H1 (cell line): Measurements from ENCODE around the gene GLTP. TPM values are rescaled to one million over a fixed set of nuclear protein-coding genes. Genes with fewer than 3 reads are reported as not detected.

Experiments
- CTCF ChIA-PET: fragments of 300-600 bp; sonication (Branson Sonifier 250); formaldehyde crosslinking; loops from one replicate; lab custom pipeline; 2021; ENCODE audit not compliant: partially characterized antibody; lab: Charles Lee
- POLR2A ChIA-PET: fragments of 300-600 bp; sonication (Branson Sonifier 250); formaldehyde crosslinking; loops from one replicate; lab custom pipeline; 2021; ENCODE audit warnings: inconsistent platforms; ENCODE audit not compliant: partially characterized antibody; lab: Charles Lee
- DNase-seq, 2 experiments: peaks; one replicate each; pipeline versions ENCODE4 v3.0.0 to v3.0.0-alpha.2; 2010 to 2022; ENCODE audit warnings: low spot score in 2 of 2, low read depth in 1 of 2, mixed read lengths in 1 of 2
- FAIRE-seq: peaks from 2 replicates; lab custom pipeline; 2011; peaks lifted over from hg19 to GRCh38; lab: Jason Lieb, UNC
- H2AFZ ChIP-seq: 2 replicates; pipeline ENCODE4 v1.8.1; 2012; ENCODE audit warnings: low read length, inconsistent platforms
- H2AK5ac ChIP-seq: 2 replicates; pipeline ENCODE4 v1.6.1; 2013; ENCODE audit warnings: low read depth, low read length
- H2BK120ac ChIP-seq: replicated peaks from 2 replicates; pipeline ENCODE3; 2013; ENCODE audit warnings: low read depth, low read length, inconsistent platforms
- H2BK12ac ChIP-seq: 2 replicates; pipeline ENCODE4 v1.6.1; 2013; ENCODE audit warnings: low read depth, low read length
- H2BK15ac ChIP-seq: 2 replicates; pipeline ENCODE4 v1.6.1; 2013; ENCODE audit warnings: low read length
- H2BK20ac ChIP-seq: 2 replicates; pipeline ENCODE4 v1.6.1; 2013; ENCODE audit warnings: low read length
- H2BK5ac ChIP-seq: 2 replicates; pipeline ENCODE4 v1.6.1; 2013; ENCODE audit warnings: low read depth, low read length
- H3K14ac ChIP-seq: 2 replicates; pipeline ENCODE4 v1.6.1; 2013; ENCODE audit warnings: inconsistent platforms; ENCODE audit not compliant: insufficient read length
- H3K18ac ChIP-seq: 2 replicates; pipeline ENCODE4 v1.6.1; 2013; ENCODE audit warnings: low read length; ENCODE audit errors: extremely low read depth
- H3K23ac ChIP-seq: 2 replicates; pipeline ENCODE4 v1.6.1; 2013; ENCODE audit warnings: inconsistent platforms; ENCODE audit not compliant: insufficient read length
- H3K23me2 ChIP-seq: 2 replicates; pipeline ENCODE4 v1.6.1; 2013; ENCODE audit warnings: low read depth, low read length
- H3K27ac ChIP-seq: 2 replicates; pipeline ENCODE4 v1.6.1; 2011; ENCODE audit warnings: low read depth, low read length, inconsistent platforms
- H3K27me3 ChIP-seq, 4 experiments: replicated peaks in 1 of 4; 1 replicate in 1 of 4; 2 replicates in 3 of 4; pipeline versions ENCODE4 v1.6.1 to v1.8.1; 2011 to 2013; ENCODE audit warnings: low read length in 3 of 4, mild to moderate bottlenecking in 3 of 4, inconsistent platforms in 2 of 4, mixed read lengths in 2 of 4, moderate library complexity in 1 of 4; ENCODE audit not compliant: control insufficient read depth in 3 of 4, insufficient read depth in 3 of 4; ENCODE audit errors: extremely low read depth in 1 of 4
- H3K36me3 ChIP-seq, 4 experiments: 2 replicates each; pipeline versions ENCODE4 v1.6.1 to v1.8.1; 2011 to 2013; ENCODE audit warnings: mild to moderate bottlenecking in 4 of 4, low read length in 3 of 4, moderate library complexity in 2 of 4, control low read depth in 1 of 4, inconsistent platforms in 1 of 4; ENCODE audit not compliant: insufficient read depth in 4 of 4, control insufficient read depth in 2 of 4
- H3K4ac ChIP-seq: replicated peaks from 2 replicates; pipeline ENCODE3; 2013; ENCODE audit warnings: low read length, low read depth, mixed read lengths, inconsistent platforms; ENCODE audit not compliant: insufficient read length
- H3K4me1 ChIP-seq, 4 experiments: replicated peaks in 1 of 4; 1 replicate in 1 of 4; 2 replicates in 3 of 4; pipeline versions ENCODE4 v1.6.1 to v1.8.1; 2011 to 2013; ENCODE audit warnings: low read length in 3 of 4, inconsistent platforms in 2 of 4, mixed read lengths in 1 of 4; ENCODE audit not compliant: insufficient read depth in 4 of 4, control insufficient read depth in 3 of 4
- H3K4me2 ChIP-seq, 2 experiments: 2 replicates each; pipeline versions ENCODE4 v1.6.1 to v1.8.1; 2011 to 2013; ENCODE audit warnings: low read depth in 2 of 2, low read length in 2 of 2, control low read depth in 1 of 2, inconsistent platforms in 1 of 2, mild to moderate bottlenecking in 1 of 2; ENCODE audit not compliant: insufficient read depth in 1 of 2
- H3K4me3 ChIP-seq, 4 experiments: fragments of 200-600, 300-600 bp in 1 of 4; sonication (generic), shearing (Covaris generic), sonication (Bioruptor Twin) in 1 of 4; 2 replicates each; pipeline versions ENCODE4 v1.5.1 to v1.8.1; 2011 to 2016; ENCODE audit warnings: low read length in 4 of 4, low read depth in 3 of 4, control low read depth in 2 of 4, inconsistent platforms in 2 of 4, mild to moderate bottlenecking in 2 of 4, mixed read lengths in 1 of 4, moderate library complexity in 1 of 4; ENCODE audit not compliant: insufficient read depth in 2 of 4; ENCODE audit errors: extremely low read depth in 1 of 4
- H3K56ac ChIP-seq: replicated peaks from 2 replicates; pipeline ENCODE3; 2013; ENCODE audit warnings: low read depth, mild to moderate bottlenecking, mixed read lengths, low read length, inconsistent platforms; ENCODE audit not compliant: insufficient read length
- H3K79me1 ChIP-seq: 2 replicates; pipeline ENCODE4 v1.6.1; 2013; ENCODE audit warnings: low read depth, low read length, control low read depth
- H3K79me2 ChIP-seq, 2 experiments: 2 replicates each; pipeline versions ENCODE4 v1.6.1 to v1.8.1; 2012 to 2013; ENCODE audit warnings: low read length in 2 of 2, mild to moderate bottlenecking in 2 of 2, inconsistent platforms in 1 of 2; ENCODE audit not compliant: insufficient read depth in 2 of 2, control insufficient read depth in 1 of 2
- H3K9ac ChIP-seq, 4 experiments: replicated peaks in 1 of 4; 1 replicate in 1 of 4; 2 replicates in 3 of 4; pipeline versions ENCODE4 v1.6.1 to v1.8.1; 2011 to 2013; ENCODE audit warnings: low read depth in 3 of 4, low read length in 3 of 4, control low read depth in 2 of 4, mild to moderate bottlenecking in 2 of 4, moderate library complexity in 2 of 4, inconsistent platforms in 1 of 4; ENCODE audit errors: extremely low read depth in 1 of 4
- H3K9me3 ChIP-seq, 2 experiments: 2 replicates each; pipeline versions ENCODE4 v1.6.1 to v1.8.1; 2012 to 2013; ENCODE audit warnings: mild to moderate bottlenecking in 2 of 2, moderate library complexity in 2 of 2, control low read depth in 1 of 2, inconsistent platforms in 1 of 2, low read depth in 1 of 2, low read length in 1 of 2, mixed read lengths in 1 of 2; ENCODE audit not compliant: insufficient read depth in 2 of 2
- H4K20me1 ChIP-seq, 2 experiments: replicated peaks in 1 of 2; 2 replicates each; pipeline versions ENCODE3 to v1.8.1; 2011 to 2013; ENCODE audit warnings: inconsistent platforms in 2 of 2, low read length in 2 of 2, mild to moderate bottlenecking in 1 of 2; ENCODE audit not compliant: insufficient read depth in 2 of 2, control insufficient read depth in 1 of 2
- H4K5ac ChIP-seq: 2 replicates; pipeline ENCODE4 v1.6.1; 2013; ENCODE audit warnings: low read length, low read depth, mixed read lengths, inconsistent platforms; ENCODE audit not compliant: insufficient read length
- H4K8ac ChIP-seq: 2 replicates; pipeline ENCODE4 v1.8.0; 2013; ENCODE audit warnings: mild to moderate bottlenecking, moderate library complexity, low read length, inconsistent platforms; ENCODE audit not compliant: insufficient read depth; ENCODE audit errors: extremely low read depth
- H4K91ac ChIP-seq: replicated peaks from 2 replicates; pipeline ENCODE3; 2013; ENCODE audit warnings: low read length, mixed read lengths, inconsistent platforms; ENCODE audit not compliant: insufficient read length
- CHD1 ChIP-seq: IDR thresholded peaks from 2 replicates; pipeline ENCODE4 v1.6.1; 2012; ENCODE audit warnings: low read depth, low read length, improper control_type of control experiment
- KDM5A ChIP-seq: fragments of 200-600 bp; IDR thresholded peaks from 2 replicates; pipeline ENCODE4 v1.7.1; 2012; ENCODE audit warnings: mild to moderate bottlenecking, low read length, inconsistent platforms, mixed read lengths
- MAFK ChIP-seq: IDR thresholded peaks from 2 replicates; pipeline ENCODE4 v1.6.1; 2012; ENCODE audit warnings: low read depth, mild to moderate bottlenecking, improper control_type of control experiment, low read length
- NANOG ChIP-seq: IDR thresholded peaks from 2 replicates; pipeline ENCODE4 v1.6.1; 2011; ENCODE audit warnings: low read length, low read depth, mild to moderate bottlenecking, inconsistent platforms; ENCODE audit not compliant: insufficient read depth, poor library complexity, severe bottlenecking
- PHF8 ChIP-seq: fragments of 200-600 bp; sonication (generic); conservative IDR thresholded peaks from 2 replicates; pipeline ENCODE4 v1.7.1; 2012; ENCODE audit warnings: low read depth, mild to moderate bottlenecking, inconsistent platforms, low read length, moderate library complexity
- POLR2AphosphoS5 ChIP-seq: IDR thresholded peaks from 2 replicates; pipeline ENCODE4 v1.6.1; 2011; ENCODE audit warnings: low read depth, low read length
- RFX5 ChIP-seq: IDR thresholded peaks from 2 replicates; pipeline ENCODE4 v1.6.1; 2011; ENCODE audit warnings: low read depth, low read length, improper control_type of control experiment, borderline replicate concordance
- SIN3A ChIP-seq, 2 experiments: IDR thresholded peaks in 1 of 2; conservative IDR thresholded peaks in 1 of 2; 2 replicates each; pipeline ENCODE4 v1.6.1; 2011 to 2012; ENCODE audit warnings: low read length in 2 of 2, improper control_type of control experiment in 1 of 2, low read depth in 1 of 2, mild to moderate bottlenecking in 1 of 2
- SP4 ChIP-seq: IDR thresholded peaks from 2 replicates; pipeline ENCODE4 v1.6.1; 2012; ENCODE audit warnings: low read length, inconsistent platforms
- TBP ChIP-seq: IDR thresholded peaks from 2 replicates; pipeline ENCODE4 v1.6.1; 2011; ENCODE audit warnings: low read depth, low read length, improper control_type of control experiment
- ZNF274 ChIP-seq: IDR thresholded peaks from 2 replicates; pipeline ENCODE4 v1.7.0; 2012; ENCODE audit warnings: low read length, borderline replicate concordance; ENCODE audit errors: extremely low read depth
- WGBS, 2 experiments: shearing (Covaris generic) in 1 of 2; methylation state at CpG; one replicate each; pipeline versions ENCODE4 v1.1.6 to v1.1.7; 2013 to 2015; ENCODE audit warnings: low lambda C conversion rate in 2 of 2, mixed read lengths in 2 of 2, inconsistent platforms in 1 of 2, low coverage in 1 of 2, missing lambda C conversion rate in 1 of 2; ENCODE audit not compliant: insufficient replicate concordance in 2 of 2, insufficient coverage in 1 of 2, insufficient read length in 1 of 2; ENCODE audit errors: extremely low coverage in 1 of 2, missing lambda C conversion rate in 1 of 2; 5-methylcytosine and 5-hydroxymethylcytosine counted together
- polyA plus RNA-seq, 7 experiments: library from polyadenylated mRNA; depleted of rRNA in 3 of 7; stranded (reverse) in 5 of 7; unstranded in 2 of 7; fragments of >200 nt in 5 of 7; fragments of 200-250 nt in 2 of 7; gene quantifications; 1 replicate in 5 of 7; 2 replicates in 1 of 7; 4 replicates in 1 of 7; pipeline versions ENCODE4 v1.2.1 to v1.2.3, GENCODE V29; 2011 to 2013; ENCODE audit warnings: missing spikeins in 2 of 7, mixed read lengths in 2 of 7
- total RNA-seq: library from RNA; stranded (reverse); fragmentation: NEBNext Ultra II Directional; extraction: Animal tissue kit (Norgen Biotek cat#: 25700); gene quantifications from 2 replicates; pipeline ENCODE4 v1.2.1, GENCODE V29; 2021

Gene GLTP
- total and polyA plus RNA-seq, 2 of the 8 experiments (the other 6 are each of a cell fraction or from before 2014, with no cell fraction given), result 9.8 to 26.1 TPM

DNA sequence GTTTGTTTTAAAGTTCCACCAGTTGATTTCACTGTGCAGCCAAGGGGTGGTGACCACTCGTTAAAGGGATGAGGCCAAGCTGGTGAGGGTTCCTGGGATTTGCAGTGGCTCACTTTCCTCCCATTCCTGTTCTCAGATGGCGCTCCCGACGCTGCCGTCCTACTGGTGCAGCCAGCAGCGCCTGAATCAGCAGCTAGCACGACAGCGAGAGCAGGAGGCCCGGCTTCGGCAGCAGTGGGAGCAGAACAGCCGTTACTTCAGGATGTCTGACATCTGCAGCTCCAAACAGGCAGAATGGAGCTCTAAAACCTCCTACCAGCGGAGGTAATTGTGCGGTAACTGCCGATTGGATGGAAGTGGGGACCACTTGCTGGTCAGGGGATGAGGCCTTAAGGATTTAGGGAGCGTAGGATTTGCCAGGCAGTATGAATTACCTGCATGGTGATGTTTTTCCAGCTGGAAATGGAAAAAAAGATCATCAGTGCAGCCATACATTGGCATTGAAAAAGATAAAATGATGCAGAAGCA is 22.6 kb upstream of the GLTP start:
- Histone ChIP-seq H3K9me3 (no peaks in the 10 kb centered on the region), H3K9ac (no peak overlapping the region), H3K79me2 (no peaks in the 10 kb centered on the region), H4K91ac (no peak overlapping the region), H2BK12ac (no peak overlapping the region), H4K8ac (no peak overlapping the region), H4K20me1 (peaks cover 0 to 6% of the 10 kb centered on the region in 2 experiments), H3K23ac (no peak overlapping the region), H2BK5ac (no peak overlapping the region), H3K4me2 (no peak overlapping the region), H2BK20ac (no peak overlapping the region), H3K23me2 (peaks cover 8% of the 10 kb centered on the region), H3K36me3 (peaks cover 0 to 6% (median 2%) of the 10 kb centered on the region in 4 experiments; a peak in 2 of 8 replicates), H3K56ac (no peak overlapping the region), H3K4me3 (no peak overlapping the region), H2BK15ac (no peak overlapping the region), H3K27ac (no peak overlapping the region), H2AFZ (no peak overlapping the region), H3K79me1 (no peaks in the 10 kb centered on the region), H4K5ac (no peak overlapping the region), H3K4me1 (peaks cover 0 to 10% (median 2%) of the 10 kb centered on the region in 4 experiments; a peak in 3 of 7 replicates), H3K18ac (no peak overlapping the region), H3K27me3 (peaks cover 40 to 85% (median 74%) of the 10 kb centered on the region in 4 experiments), H3K4ac (no peak overlapping the region), H3K14ac (no peak overlapping the region), H2AK5ac (no peak overlapping the region), H2BK120ac (no peak overlapping the region)
- no peak for TF ChIP-seq SP4
- TF ChIP-seq NANOG, result no peak
- TF ChIP-seq RFX5, result no peak
- TF ChIP-seq CHD1, result no peak
- TF ChIP-seq PHF8, result no peak
- no peak for TF ChIP-seq KDM5A
- TF ChIP-seq SIN3A (conservative IDR thresholded peaks at IDR 0.05 in 1 of 2, IDR thresholded peaks at IDR 0.05 in 1 of 2; ENCODE audit: low read depth in 1 of 2, low read length in 2 of 2), result no peak
- no peak for TF ChIP-seq POLR2AphosphoS5
- TF ChIP-seq ZNF274, result no peak
- no peak for TF ChIP-seq TBP
- TF ChIP-seq MAFK, result no peak
- FAIRE-seq (no peak), DNase-seq (no peak)
- WGBS, 2 experiments, result 69% methylated on average over 15 of the region's 15 CpGs; no CpG with 5 or more reads in 1 of the 2 experiments
- POLR2A ChIA-PET, result no interaction called here
- CTCF ChIA-PET, result interaction anchor here (1.0 to 5.5 kb wide), 3 partner anchors 8 to 49 kb away, joined by 3 to 39 read pairs (median 4); no protein-coding TSS in a partner anchor
